Osteoblast (primary cell): ENCODE data around the gene RSAD2. TPM values are rescaled to one million over a fixed set of nuclear protein-coding genes. Genes with fewer than 3 reads are reported as not detected.

Source experiments
- DNase-seq: peaks from one replicate; pipeline ENCODE4 v3.0.0; 2011; ENCODE audit warnings: low spot score, mixed read lengths; ENCODE audit not compliant: insufficient read length; ENCODE audit errors: missing footprints
- H2AFZ ChIP-seq: 2 replicates; pipeline ENCODE4 v1.6.0; 2011; ENCODE audit warnings: mild to moderate bottlenecking, low read length
- H3K27ac ChIP-seq: 2 replicates; pipeline ENCODE4 v1.5.1; 2011; ENCODE audit warnings: mild to moderate bottlenecking, low read depth, low read length, moderate library complexity
- H3K27me3 ChIP-seq: 2 replicates; pipeline ENCODE4 v1.6.0; 2012; ENCODE audit warnings: mild to moderate bottlenecking, control low read depth, inconsistent platforms, low read length, moderate library complexity; ENCODE audit not compliant: insufficient read depth
- H3K36me3 ChIP-seq: 2 replicates; pipeline ENCODE4 v1.5.1; 2011; ENCODE audit warnings: mild to moderate bottlenecking, low read length, control low read depth, moderate library complexity; ENCODE audit not compliant: insufficient read depth
- H3K4me1 ChIP-seq: 2 replicates; pipeline ENCODE4 v1.5.1; 2011; ENCODE audit warnings: mild to moderate bottlenecking, low read length, control low read depth, moderate library complexity; ENCODE audit not compliant: insufficient read depth
- H3K4me2 ChIP-seq: 2 replicates; pipeline ENCODE4 v1.6.0; 2011; ENCODE audit warnings: mild to moderate bottlenecking, low read length; ENCODE audit not compliant: insufficient read depth
- H3K4me3 ChIP-seq: fragments of 200-600 bp; sonication (generic); 3 replicates; pipeline ENCODE4 v1.5.1; 2012; ENCODE audit warnings: mild to moderate bottlenecking, low read length, inconsistent platforms; ENCODE audit not compliant: insufficient read depth
- H3K79me2 ChIP-seq: 2 replicates; pipeline ENCODE4 v1.6.0; 2012; ENCODE audit warnings: mild to moderate bottlenecking, low read length, control low read depth, inconsistent platforms; ENCODE audit not compliant: insufficient read depth
- H3K9me3 ChIP-seq: 2 replicates; pipeline ENCODE4 v1.5.1; 2011; ENCODE audit warnings: low read depth, low read length, control low read depth
- H4K20me1 ChIP-seq: 2 replicates; pipeline ENCODE4 v1.6.0; 2012; ENCODE audit warnings: mild to moderate bottlenecking, low read length, control low read depth; ENCODE audit not compliant: insufficient read depth
- total RNA-seq: library from RNA; depleted of rRNA; stranded (reverse); fragments of >200 nt; gene quantifications from 2 replicates; pipeline ENCODE4 v1.2.3, GENCODE V29; 2012
- TF ChIP-seq, protein P1 (sequence below): IDR thresholded peaks from 2 replicates; pipeline ENCODE4 v1.5.1; 2011; ENCODE audit warnings: mild to moderate bottlenecking, low read depth, low read length, moderate library complexity; ENCODE audit errors: extremely low read depth

The RSAD2 gene
- total RNA-seq, 1 donor, result 0.72 TPM

- H3K4me1 ChIP-seq, result peaks cover 5% of the 10 kb centered on the region
- no peak for DNase-seq
- no peaks in the 10 kb centered on the region for H3K9me3 ChIP-seq
- H2AFZ ChIP-seq, result no peak overlapping the region
- peaks cover 29% of the 10 kb centered on the region for H3K27me3 ChIP-seq
- no peaks in the 10 kb centered on the region for H3K36me3 ChIP-seq
- H3K27ac ChIP-seq, result no peak overlapping the region
- no peak overlapping the region for H3K4me3 ChIP-seq
- TF ChIP-seq, protein P1, sequence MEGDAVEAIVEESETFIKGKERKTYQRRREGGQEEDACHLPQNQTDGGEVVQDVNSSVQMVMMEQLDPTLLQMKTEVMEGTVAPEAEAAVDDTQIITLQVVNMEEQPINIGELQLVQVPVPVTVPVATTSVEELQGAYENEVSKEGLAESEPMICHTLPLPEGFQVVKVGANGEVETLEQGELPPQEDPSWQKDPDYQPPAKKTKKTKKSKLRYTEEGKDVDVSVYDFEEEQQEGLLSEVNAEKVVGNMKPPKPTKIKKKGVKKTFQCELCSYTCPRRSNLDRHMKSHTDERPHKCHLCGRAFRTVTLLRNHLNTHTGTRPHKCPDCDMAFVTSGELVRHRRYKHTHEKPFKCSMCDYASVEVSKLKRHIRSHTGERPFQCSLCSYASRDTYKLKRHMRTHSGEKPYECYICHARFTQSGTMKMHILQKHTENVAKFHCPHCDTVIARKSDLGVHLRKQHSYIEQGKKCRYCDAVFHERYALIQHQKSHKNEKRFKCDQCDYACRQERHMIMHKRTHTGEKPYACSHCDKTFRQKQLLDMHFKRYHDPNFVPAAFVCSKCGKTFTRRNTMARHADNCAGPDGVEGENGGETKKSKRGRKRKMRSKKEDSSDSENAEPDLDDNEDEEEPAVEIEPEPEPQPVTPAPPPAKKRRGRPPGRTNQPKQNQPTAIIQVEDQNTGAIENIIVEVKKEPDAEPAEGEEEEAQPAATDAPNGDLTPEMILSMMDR, result no peak
- H3K4me2 ChIP-seq, result no peak overlapping the region
- H3K79me2 ChIP-seq, result no peaks in the 10 kb centered on the region
- no peaks in the 10 kb centered on the region for H4K20me1 ChIP-seq
Observed at GRCh38 chr2:6944555-6944954, 67.0 kb downstream of the RSAD2 start.

GRCh38 chr2:6945087-6945813 is 67.7 kb downstream of the RSAD2 start:
- Histone ChIP-seq H3K4me2 (no peak overlapping the region), H3K9me3 (no peaks in the 10 kb centered on the region)
- no peak for DNase-seq

DNA sequence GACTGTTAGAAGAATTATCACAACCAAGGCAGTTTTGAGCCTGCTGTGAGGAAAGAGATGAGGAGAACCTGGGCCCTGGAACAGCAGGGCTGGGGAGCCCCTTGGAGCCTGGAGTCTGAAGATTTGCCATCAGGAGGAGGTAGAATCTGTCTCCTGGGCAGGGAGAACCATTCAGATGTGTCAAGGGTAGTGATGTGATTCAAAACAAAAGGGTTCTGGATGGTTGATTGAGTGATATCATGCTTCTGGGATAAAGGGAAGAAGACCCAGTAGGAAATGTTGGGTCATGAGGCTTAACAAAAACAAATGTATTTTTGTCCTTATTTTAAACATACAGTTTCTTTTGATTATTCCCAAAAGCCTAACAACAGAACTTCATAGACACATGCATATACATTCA is 68.2 kb downstream of the RSAD2 start:
- Histone ChIP-seq H3K9me3 (no peaks in the 10 kb centered on the region), H3K27me3 (peaks cover 25% of the 10 kb centered on the region), H4K20me1 (no peaks in the 10 kb centered on the region), H3K79me2 (no peaks in the 10 kb centered on the region), H3K36me3 (no peaks in the 10 kb centered on the region), H3K27ac (no peak overlapping the region), H2AFZ (no peak overlapping the region), H3K4me1 (peaks cover 5% of the 10 kb centered on the region), H3K4me2 (no peak overlapping the region), H3K4me3 (no peak overlapping the region)
- TF ChIP-seq, protein P1, result no peak
- no peak for DNase-seq

More at GRCh38 chr2:6945087-6945813, 67.7 kb downstream of the RSAD2 start:
- Histone ChIP-seq H2AFZ (no peak overlapping the region), H3K27ac (no peak overlapping the region), H3K4me3 (no peak overlapping the region), H4K20me1 (no peaks in the 10 kb centered on the region), H3K27me3 (peaks cover 25% of the 10 kb centered on the region), H3K4me1 (peaks cover 5% of the 10 kb centered on the region), H3K36me3 (no peaks in the 10 kb centered on the region), H3K79me2 (no peaks in the 10 kb centered on the region)
- TF ChIP-seq, protein P1, result no peak

DNA sequence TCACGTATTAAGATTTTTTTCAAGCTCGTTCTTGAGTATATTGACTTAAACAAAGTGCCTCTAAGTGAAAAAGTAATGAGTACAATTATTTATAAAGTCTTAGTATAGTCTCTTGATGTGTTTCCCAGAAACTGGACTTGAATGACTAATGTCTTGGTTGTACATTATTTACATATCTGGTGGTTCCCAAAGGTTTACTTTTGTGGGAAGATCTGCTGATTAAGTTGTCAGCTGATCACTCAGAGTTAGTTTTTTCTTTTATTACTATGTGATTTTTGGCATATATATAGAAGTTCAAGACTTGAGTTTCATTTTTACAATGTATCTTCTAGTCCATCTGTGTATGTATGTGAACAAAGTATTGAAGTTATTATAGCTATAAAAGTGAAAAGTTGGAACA is 69.1 kb downstream of the RSAD2 start:
- no peak overlapping the region for H3K4me2 ChIP-seq
- H3K27me3 ChIP-seq, result peaks cover 25% of the 10 kb centered on the region
- TF ChIP-seq, protein P1, result no peak

More for the DNA sequence above, 69.1 kb downstream of the RSAD2 start:
- Histone ChIP-seq H3K27ac (no peak overlapping the region), H3K9me3 (no peaks in the 10 kb centered on the region), H2AFZ (no peak overlapping the region), H4K20me1 (no peaks in the 10 kb centered on the region), H3K36me3 (no peaks in the 10 kb centered on the region), H3K4me3 (no peak overlapping the region), H3K79me2 (no peaks in the 10 kb centered on the region), H3K4me1 (peaks cover 5% of the 10 kb centered on the region)
- peak; percentile 86 for DNase-seq

Other genes starting within 250 kb of the RSAD2 start
- gene CMPK2, start 11.9 kb upstream of the RSAD2 start, total RNA-seq, result 2.1 and 2.2 TPM in 2 replicates
- 15.9 and 18.0 TPM in 2 replicates for gene RNF144A, start 39.6 kb downstream of the RSAD2 start, total RNA-seq